ENCODE results near the gene RRH. TPM values are rescaled to one million over a fixed set of nuclear protein-coding genes. Genes with fewer than 3 reads are reported as not detected.

The RRH gene
- total RNA-seq, 1 donor from 2014 or later: not detected

GRCh38 chr4:109887071-109887470 lies 59.3 kb downstream of the RRH start:
- no peak for DNase-seq (ENCODE audit: low read depth in 2 of 2)

GRCh38 chr4:109890076-109890475 lies 62.3 kb downstream of the RRH start:
- DNase-seq (ENCODE audit: low read depth in 2 of 2): no peak

Other genes with a start within 250 kb of the RRH start
- 45.3 and 47.9 TPM in 2 replicates for gene CASP6, start 124.5 kb upstream of the RRH start, total RNA-seq
- 5.8 and 7.8 TPM in 2 replicates for gene PLA2G12A, start 97.9 kb upstream of the RRH start, total RNA-seq
- 23.4 and 59.7 TPM in 2 replicates for gene CFI, start 26.0 kb upstream of the RRH start, total RNA-seq
- 2.5 and 3.2 TPM in 2 replicates for gene GAR1, start 12.2 kb upstream of the RRH start, total RNA-seq
- gene LRIT3, start 20.1 kb downstream of the RRH start, total RNA-seq: under 0.01 TPM in 2 replicates
- under 0.01 and 0.13 TPM in 2 replicates for gene EGF, start 84.9 kb downstream of the RRH start, total RNA-seq

Data from dermis microvascular lymphatic vessel endothelial cell (primary cell).